GM23338 (cell line): Measurements from ENCODE around the gene CSF2RB. TPM values are rescaled to one million over a fixed set of nuclear protein-coding genes. Genes with fewer than 3 reads are reported as not detected.

Experiments
- ATAC-seq: fragments of 200-7000 bp; cut with Tn5 transposase; 3 replicates; pipeline ENCODE4 v1.9.1; 2020
- DNase-seq: peaks from one replicate; pipeline ENCODE4 v3.0.0-alpha.2; 2015; ENCODE audit warnings: low spot score
- H2AFZ ChIP-seq: fragments of 200-600 bp; sonication (generic); 2 replicates; pipeline ENCODE4 v1.8.0; 2016; ENCODE audit warnings: antibody characterized with exemption, mild to moderate bottlenecking, moderate library complexity
- H3F3A ChIP-seq: fragments of 200-600 bp; sonication (generic); replicated peaks from 2 replicates; pipeline ENCODE4 v1.8.0; 2017; ENCODE audit warnings: antibody characterized with exemption, mixed run types, low read depth
- H3K27ac ChIP-seq: fragments of 200-600 bp; sonication (generic); 2 replicates; pipeline ENCODE4 v1.6.1; 2016; ENCODE audit warnings: low read depth
- H3K27me3 ChIP-seq: fragments of 200-600 bp; sonication (generic); 2 replicates; pipeline ENCODE4 v1.8.0; 2016; ENCODE audit warnings: mild to moderate bottlenecking, mixed run types, moderate library complexity; ENCODE audit not compliant: insufficient read depth
- H3K36me3 ChIP-seq: fragments of 200-600 bp; sonication (generic); 2 replicates; pipeline ENCODE4 v1.8.0; 2016; ENCODE audit warnings: mild to moderate bottlenecking; ENCODE audit not compliant: insufficient read depth
- H3K4me1 ChIP-seq: fragments of 200-600 bp; sonication (generic); 2 replicates; pipeline ENCODE4 v1.8.0; 2016; ENCODE audit warnings: mild to moderate bottlenecking, moderate library complexity; ENCODE audit not compliant: insufficient read depth
- H3K4me2 ChIP-seq: fragments of 200-600 bp; sonication (generic); 2 replicates; pipeline ENCODE4 v1.7.1; 2017; ENCODE audit warnings: mixed run types
- H3K4me3 ChIP-seq: fragments of 200-600 bp; sonication (generic); 2 replicates; pipeline ENCODE4 v1.6.1; 2016; ENCODE audit warnings: mixed run types
- H3K79me2 ChIP-seq: fragments of 200-600 bp; sonication (generic); replicated peaks from 2 replicates; pipeline ENCODE4 v1.8.0; 2017; ENCODE audit warnings: mild to moderate bottlenecking; ENCODE audit not compliant: insufficient read depth
- H3K9me2 ChIP-seq: fragments of 200-600 bp; sonication (generic); 2 replicates; pipeline ENCODE4 v1.8.0; 2017; ENCODE audit not compliant: insufficient read depth
- H4K20me1 ChIP-seq: fragments of 200-600 bp; sonication (generic); replicated peaks from 2 replicates; pipeline ENCODE4 v1.8.0; 2017; ENCODE audit warnings: mild to moderate bottlenecking; ENCODE audit not compliant: insufficient read depth
- H3K27ac Mint-ChIP-seq: 2 replicates; pipeline ENCODE4 v1.8.0; 2020; ENCODE audit warnings: inconsistent platforms, mild to moderate bottlenecking, moderate library complexity, mixed read lengths
- H3K27me3 Mint-ChIP-seq: 3 replicates; pipeline ENCODE4 v1.8.0; 2022; ENCODE audit warnings: low read depth, mild to moderate bottlenecking, moderate library complexity, mixed read lengths, inconsistent platforms; ENCODE audit not compliant: insufficient read depth, poor library complexity
- H3K36me3 Mint-ChIP-seq: 3 replicates; pipeline ENCODE4 v1.8.0; 2021; ENCODE audit warnings: low read depth, mild to moderate bottlenecking, inconsistent platforms, moderate library complexity, mixed read lengths
- H3K4me1 Mint-ChIP-seq: 3 replicates; pipeline ENCODE4 v1.8.0; 2020; ENCODE audit warnings: mild to moderate bottlenecking, inconsistent platforms, mixed read lengths
- H3K4me3 Mint-ChIP-seq: 3 replicates; pipeline ENCODE4 v1.8.0; 2021; ENCODE audit warnings: moderate library complexity, mild to moderate bottlenecking, inconsistent platforms, mixed read lengths
- H3K9me3 Mint-ChIP-seq: 3 replicates; pipeline ENCODE4 v1.8.0; 2020; ENCODE audit warnings: moderate library complexity, mild to moderate bottlenecking, inconsistent platforms, mixed read lengths
- CTCF ChIP-seq, 2 experiments: fragments of 200-600 bp in 1 of 2; sonication (generic) in 1 of 2; conservative IDR thresholded peaks; 2 replicates each; pipeline versions ENCODE4 v1.5.1 to v1.6.1; 2016 to 2017; ENCODE audit warnings: antibody characterized with exemption in 2 of 2, low read depth in 2 of 2, mild to moderate bottlenecking in 2 of 2, moderate library complexity in 1 of 2
- EZH2phosphoT487 ChIP-seq: fragments of 200-600 bp; sonication (generic); IDR thresholded peaks from one replicate; pipeline ENCODE4 v1.8.1; 2018; ENCODE audit warnings: antibody characterized with exemption; ENCODE audit not compliant: unreplicated experiment
- POLR2AphosphoS5 ChIP-seq: IDR thresholded peaks from 2 replicates; pipeline ENCODE4 v1.6.1; 2016; ENCODE audit warnings: antibody characterized with exemption, low read depth
- STAT1 ChIP-seq: IDR thresholded peaks from one replicate; pipeline ENCODE4 v1.6.1; 2016; ENCODE audit warnings: antibody characterized with exemption; ENCODE audit not compliant: unreplicated experiment
- ZNF331 ChIP-seq: fragments of 250-450 bp; sonication (Bioruptor Pico); IDR thresholded peaks from 2 replicates; pipeline ENCODE4 v1.5.0; 2020; ENCODE audit warnings: low read depth, mild to moderate bottlenecking, moderate library complexity
- polyA plus RNA-seq: library from polyadenylated mRNA; unstranded; fragments of >200 nt; fragmentation: Nextera tagmentation; extraction: Ambion mirVana; gene quantifications from 2 replicates; pipeline ENCODE4 v1.2.1, GENCODE V29; 2016
- total RNA-seq: library from RNA; depleted of rRNA; stranded (reverse); fragments of >200 nt; shearing (Covaris generic); gene quantifications from 2 replicates; pipeline ENCODE4 v1.2.3, GENCODE V29; 2014
- TF ChIP-seq, protein P1 (sequence below): IDR thresholded peaks from one replicate; pipeline ENCODE4 v1.6.1; 2018; ENCODE audit warnings: antibody characterized with exemption; ENCODE audit not compliant: unreplicated experiment
- TF ChIP-seq, protein P2 (sequence below): IDR thresholded peaks from 2 replicates; pipeline ENCODE4 v1.6.1; 2016; ENCODE audit warnings: antibody characterized with exemption

The CSF2RB gene
- total and polyA plus RNA-seq, 2 experiments from 2014 or later, result not detected

GRCh38 chr22:36981247-36981775 lies 67.9 kb downstream of the CSF2RB start (continued):
- TF ChIP-seq CTCF (conservative IDR thresholded peaks at IDR 0.05; ENCODE audit: low read depth in 2 of 2), result no peak
- TF ChIP-seq EZH2phosphoT487, result no peak
- TF ChIP-seq, protein P1, sequence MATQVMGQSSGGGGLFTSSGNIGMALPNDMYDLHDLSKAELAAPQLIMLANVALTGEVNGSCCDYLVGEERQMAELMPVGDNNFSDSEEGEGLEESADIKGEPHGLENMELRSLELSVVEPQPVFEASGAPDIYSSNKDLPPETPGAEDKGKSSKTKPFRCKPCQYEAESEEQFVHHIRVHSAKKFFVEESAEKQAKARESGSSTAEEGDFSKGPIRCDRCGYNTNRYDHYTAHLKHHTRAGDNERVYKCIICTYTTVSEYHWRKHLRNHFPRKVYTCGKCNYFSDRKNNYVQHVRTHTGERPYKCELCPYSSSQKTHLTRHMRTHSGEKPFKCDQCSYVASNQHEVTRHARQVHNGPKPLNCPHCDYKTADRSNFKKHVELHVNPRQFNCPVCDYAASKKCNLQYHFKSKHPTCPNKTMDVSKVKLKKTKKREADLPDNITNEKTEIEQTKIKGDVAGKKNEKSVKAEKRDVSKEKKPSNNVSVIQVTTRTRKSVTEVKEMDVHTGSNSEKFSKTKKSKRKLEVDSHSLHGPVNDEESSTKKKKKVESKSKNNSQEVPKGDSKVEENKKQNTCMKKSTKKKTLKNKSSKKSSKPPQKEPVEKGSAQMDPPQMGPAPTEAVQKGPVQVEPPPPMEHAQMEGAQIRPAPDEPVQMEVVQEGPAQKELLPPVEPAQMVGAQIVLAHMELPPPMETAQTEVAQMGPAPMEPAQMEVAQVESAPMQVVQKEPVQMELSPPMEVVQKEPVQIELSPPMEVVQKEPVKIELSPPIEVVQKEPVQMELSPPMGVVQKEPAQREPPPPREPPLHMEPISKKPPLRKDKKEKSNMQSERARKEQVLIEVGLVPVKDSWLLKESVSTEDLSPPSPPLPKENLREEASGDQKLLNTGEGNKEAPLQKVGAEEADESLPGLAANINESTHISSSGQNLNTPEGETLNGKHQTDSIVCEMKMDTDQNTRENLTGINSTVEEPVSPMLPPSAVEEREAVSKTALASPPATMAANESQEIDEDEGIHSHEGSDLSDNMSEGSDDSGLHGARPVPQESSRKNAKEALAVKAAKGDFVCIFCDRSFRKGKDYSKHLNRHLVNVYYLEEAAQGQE, result no peak
- TF ChIP-seq, protein P2, sequence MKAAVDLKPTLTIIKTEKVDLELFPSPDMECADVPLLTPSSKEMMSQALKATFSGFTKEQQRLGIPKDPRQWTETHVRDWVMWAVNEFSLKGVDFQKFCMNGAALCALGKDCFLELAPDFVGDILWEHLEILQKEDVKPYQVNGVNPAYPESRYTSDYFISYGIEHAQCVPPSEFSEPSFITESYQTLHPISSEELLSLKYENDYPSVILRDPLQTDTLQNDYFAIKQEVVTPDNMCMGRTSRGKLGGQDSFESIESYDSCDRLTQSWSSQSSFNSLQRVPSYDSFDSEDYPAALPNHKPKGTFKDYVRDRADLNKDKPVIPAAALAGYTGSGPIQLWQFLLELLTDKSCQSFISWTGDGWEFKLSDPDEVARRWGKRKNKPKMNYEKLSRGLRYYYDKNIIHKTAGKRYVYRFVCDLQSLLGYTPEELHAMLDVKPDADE, result no peak
- TF ChIP-seq POLR2AphosphoS5, result no peak

GRCh38 chr22:36982136-36982535 lies 68.7 kb downstream of the CSF2RB start:
- no peak overlapping the region for H3K27ac ChIP-seq
- Mint-ChIP-seq H3K9me3 (peaks cover 21% of the 10 kb centered on the region), H3K36me3 (peaks cover 4% of the 10 kb centered on the region; the same call in 2 of the 3 replicates), H3K4me3 (no peak overlapping the region), H3K4me1 (peaks cover 17% of the 10 kb centered on the region), H3K27ac (no peak overlapping the region), H3K27me3 (peaks cover 2% of the 10 kb centered on the region)
- H3F3A ChIP-seq, result no peaks in the 10 kb centered on the region
- H3K36me3 ChIP-seq, result no peaks in the 10 kb centered on the region
- no peaks in the 10 kb centered on the region for H3K79me2 ChIP-seq
- DNase-seq (no peak), ATAC-seq (no peak)
- no peak overlapping the region for H3K4me3 ChIP-seq
- H3K9me2 ChIP-seq, result no peaks in the 10 kb centered on the region; the same call in 1 of the 2 replicates
- no peaks in the 10 kb centered on the region for H3K27me3 ChIP-seq
- no peak overlapping the region for H3K4me2 ChIP-seq
- no peak for TF ChIP-seq STAT1
- peak; percentile 17 to 25; a peak in 2 of 4 replicates for TF ChIP-seq CTCF (conservative IDR thresholded peaks at IDR 0.05; ENCODE audit: low read depth in 2 of 2)
- no peak for TF ChIP-seq ZNF331 (CRISPR knock-in tag)
- H2AFZ ChIP-seq, result no peak overlapping the region
- H4K20me1 ChIP-seq, result no peaks in the 10 kb centered on the region
- no peaks in the 10 kb centered on the region for H3K4me1 ChIP-seq
